Gastrocnemius medialis (tissue), 4 donors: ENCODE results near the gene GPHN. TPM values are rescaled to one million over a fixed set of nuclear protein-coding genes. Genes with fewer than 3 reads are reported as not detected.

ENCODE experiments used
- ATAC-seq, 2 donors: fragments of 150-250 bp; one replicate each; pipeline ENCODE4 v1.9.1; 2016
- DNase-seq, 2 donors: peaks; one replicate each; pipeline ENCODE4 v3.0.0-alpha.2; 2019
- H3K27ac ChIP-seq, 4 donors: fragments of 200-600 bp; sonication (generic); 1 replicate in 1 of 4; 2 replicates in 3 of 4; pipeline ENCODE4 v1.5.1; 2016 to 2018; ENCODE audit warnings: mild to moderate bottlenecking in 2 of 4, moderate library complexity in 1 of 4
- H3K27me3 ChIP-seq, 3 donors: fragments of 200-600 bp; sonication (generic) in 2 of 3; 1 replicate in 1 of 3; 2 replicates in 2 of 3; pipeline versions ENCODE4 v1.5.1 to v1.6.0; 2016 to 2019; ENCODE audit warnings: mild to moderate bottlenecking in 1 of 3, moderate library complexity in 1 of 3
- H3K36me3 ChIP-seq, 2 donors: fragments of 200-600 bp; sonication (generic) in 1 of 2; one replicate each; pipeline ENCODE4 v1.5.1; 2017 to 2018
- H3K4me1 ChIP-seq, 2 donors: fragments of 200-600 bp; sonication (generic) in 1 of 2; one replicate each; pipeline ENCODE4 v1.5.1; 2016 to 2017; ENCODE audit warnings: mild to moderate bottlenecking in 2 of 2
- H3K4me3 ChIP-seq, 4 donors: fragments of 200-600 bp; sonication (generic) in 3 of 4; 1 replicate in 1 of 4; 2 replicates in 3 of 4; pipeline ENCODE4 v1.5.1; 2016 to 2019; ENCODE audit warnings: mild to moderate bottlenecking in 2 of 4
- H3K9me3 ChIP-seq, 3 donors: fragments of 200-600 bp; sonication (generic) in 2 of 3; 1 replicate in 1 of 3; 2 replicates in 2 of 3; pipeline ENCODE4 v1.5.1; 2016 to 2019
- POLR2A ChIP-seq, 2 donors: fragments of 450-650 bp; IDR thresholded peaks; one replicate each; pipeline ENCODE4 v1.6.1; 2017; ENCODE audit warnings: antibody characterized with exemption in 2 of 2, mild to moderate bottlenecking in 2 of 2, moderate library complexity in 2 of 2
- in situ Hi-C, 4 donors: fragments of 200-750 bp; cut with MboI; loops; one replicate each; pipeline versions ENCODE4 v1.15.0 to v1.8.0; 2017; ENCODE audit warnings: low sequenced_read_pairs in 4 of 4
- intact Hi-C: fragments of 100-400 bp; cut with DNase I; formaldehyde crosslinking; loops from one replicate; pipeline ENCODE4 v1.15.1; 2023; ENCODE audit warnings: low total_unique reads
- total RNA-seq, 4 donors: library from RNA; depleted of rRNA; stranded (reverse); fragments of >200 nt; gene quantifications; one replicate each; pipeline versions ENCODE4 v1.1.0 to v1.2.3, GENCODE V29; 2016
- TF ChIP-seq, protein P1 (sequence below), 5 experiments: fragments of 450-650 bp in 3 of 5; fragments of 200-600 bp in 2 of 5; sonication (generic) in 2 of 5; IDR thresholded peaks in 4 of 5; conservative IDR thresholded peaks in 1 of 5; 1 replicate in 4 of 5; 2 replicates in 1 of 5; pipeline ENCODE4 v1.5.1; 2016 to 2019; ENCODE audit warnings: antibody characterized with exemption in 5 of 5, mild to moderate bottlenecking in 3 of 5, moderate library complexity in 3 of 5

Gene GPHN
- total RNA-seq, 4 donors from 2014 or later, result 10.3 to 33.3 (median 23.5) TPM

DNA sequence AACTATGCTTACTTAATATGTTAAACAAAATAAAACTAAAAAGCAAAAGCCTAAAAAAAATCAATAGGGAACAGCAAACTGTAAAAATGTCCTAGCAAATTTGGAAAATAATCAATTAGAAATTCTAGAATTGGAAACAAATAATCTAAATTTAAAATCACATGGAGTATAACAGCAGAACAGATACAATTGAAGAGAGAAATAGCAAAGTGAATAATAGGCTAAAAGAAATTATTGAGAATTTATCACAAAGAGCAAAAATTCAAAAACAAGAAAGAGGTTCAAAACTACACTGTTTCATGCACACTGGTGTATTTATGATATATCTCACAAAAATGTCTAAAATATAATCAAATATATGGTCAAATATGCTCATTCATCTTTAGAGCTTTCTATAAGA, 231.9 kb downstream of the GPHN start:
- no peaks in the 10 kb centered on the region for H3K27me3 ChIP-seq
- in situ Hi-C loops, result no loop called here
- DNase-seq, result no peak

DNA sequence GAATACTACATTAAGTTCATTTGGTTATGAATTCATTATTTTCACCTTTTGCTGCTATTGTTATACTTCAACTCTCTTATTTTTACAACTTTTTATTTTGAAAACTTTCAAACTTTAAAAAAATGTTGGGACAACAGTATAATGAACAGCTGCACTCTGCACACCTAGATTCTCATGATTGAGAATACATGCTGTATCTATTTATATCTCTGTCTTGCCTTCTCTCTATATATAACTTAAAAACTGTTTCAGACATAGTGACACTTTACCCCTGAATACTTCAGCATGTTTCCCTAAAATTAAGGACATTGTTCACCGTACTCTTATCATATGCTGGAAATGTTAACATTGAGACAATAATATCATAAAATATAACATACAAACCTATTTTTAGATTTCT, 237.1 kb downstream of the GPHN start:
- in situ Hi-C loops, result no loop called here
- DNase-seq (no peak), ATAC-seq (peak; percentile 74 to 84)
- H3K9me3 ChIP-seq, result no peaks in the 10 kb centered on the region
- no peaks in the 10 kb centered on the region for H3K36me3 ChIP-seq
- no peaks in the 10 kb centered on the region for H3K27me3 ChIP-seq
- H3K4me1 ChIP-seq, result peaks cover 19 to 21% of the 10 kb centered on the region in 2 donors
- H3K27ac ChIP-seq, result peak overlapping the region in 3 of 4 donors; percentile 35 to 56 (median 55)
- TF ChIP-seq, protein P1, sequence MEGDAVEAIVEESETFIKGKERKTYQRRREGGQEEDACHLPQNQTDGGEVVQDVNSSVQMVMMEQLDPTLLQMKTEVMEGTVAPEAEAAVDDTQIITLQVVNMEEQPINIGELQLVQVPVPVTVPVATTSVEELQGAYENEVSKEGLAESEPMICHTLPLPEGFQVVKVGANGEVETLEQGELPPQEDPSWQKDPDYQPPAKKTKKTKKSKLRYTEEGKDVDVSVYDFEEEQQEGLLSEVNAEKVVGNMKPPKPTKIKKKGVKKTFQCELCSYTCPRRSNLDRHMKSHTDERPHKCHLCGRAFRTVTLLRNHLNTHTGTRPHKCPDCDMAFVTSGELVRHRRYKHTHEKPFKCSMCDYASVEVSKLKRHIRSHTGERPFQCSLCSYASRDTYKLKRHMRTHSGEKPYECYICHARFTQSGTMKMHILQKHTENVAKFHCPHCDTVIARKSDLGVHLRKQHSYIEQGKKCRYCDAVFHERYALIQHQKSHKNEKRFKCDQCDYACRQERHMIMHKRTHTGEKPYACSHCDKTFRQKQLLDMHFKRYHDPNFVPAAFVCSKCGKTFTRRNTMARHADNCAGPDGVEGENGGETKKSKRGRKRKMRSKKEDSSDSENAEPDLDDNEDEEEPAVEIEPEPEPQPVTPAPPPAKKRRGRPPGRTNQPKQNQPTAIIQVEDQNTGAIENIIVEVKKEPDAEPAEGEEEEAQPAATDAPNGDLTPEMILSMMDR (IDR thresholded peaks at IDR 0.05 in 4 of 5, conservative IDR thresholded peaks at IDR 0.05 in 1 of 5), result no peak
- no peak for TF ChIP-seq POLR2A (IDR thresholded peaks at IDR 0.05)
- no peak overlapping the region for H3K4me3 ChIP-seq
- intact Hi-C loops, result loop anchor here (2.0 to 5.0 kb wide), 2 partner anchors 120 to 238 kb away; partner anchors contain the start of gene GPHN

More for the DNA sequence above, 231.9 kb downstream of the GPHN start:
- no peak overlapping the region for H3K27ac ChIP-seq
- no peak for TF ChIP-seq POLR2A (IDR thresholded peaks at IDR 0.05)
- TF ChIP-seq, protein P1 (IDR thresholded peaks at IDR 0.05 in 4 of 5, conservative IDR thresholded peaks at IDR 0.05 in 1 of 5), result no peak
- no peak overlapping the region for H3K4me3 ChIP-seq
- H3K36me3 ChIP-seq, result no peaks in the 10 kb centered on the region
- intact Hi-C loops, result no loop called here
- no peaks in the 10 kb centered on the region for H3K9me3 ChIP-seq
- ATAC-seq, result no peak
- H3K4me1 ChIP-seq, result peaks cover 7 to 8% of the 10 kb centered on the region in 2 donors

DNA sequence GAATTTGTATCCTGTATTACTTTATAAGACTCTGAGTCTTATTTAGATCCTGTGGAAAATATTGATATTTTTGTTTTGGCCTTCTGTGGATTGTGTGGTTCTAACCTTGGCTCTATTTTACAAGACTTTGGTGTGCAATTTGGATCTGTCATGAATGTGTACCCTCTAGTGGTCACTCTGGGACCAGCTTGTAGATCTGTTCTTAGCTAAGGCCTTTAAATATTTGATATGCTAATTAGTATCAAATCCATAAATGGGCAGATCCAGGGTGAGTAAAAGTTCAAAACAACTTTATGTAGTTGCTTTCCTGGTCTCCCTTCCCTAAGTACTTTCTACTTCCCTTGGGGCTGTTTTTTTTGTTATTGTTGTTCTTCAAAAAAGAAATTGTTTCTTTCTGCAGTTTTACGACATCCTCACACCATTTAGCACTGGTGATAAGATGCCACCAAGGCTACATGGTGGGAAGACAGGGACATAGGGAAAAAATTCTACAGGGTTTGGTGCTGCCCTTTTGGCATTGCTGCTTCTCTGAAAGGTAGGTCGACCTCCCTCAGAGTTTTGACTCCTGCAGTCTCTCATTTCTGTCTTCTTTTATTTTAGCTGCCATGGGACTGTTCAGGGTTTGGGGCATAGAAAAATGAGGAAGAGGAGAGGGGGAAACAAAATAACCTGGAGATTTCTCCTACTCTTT, 238.5 kb downstream of the GPHN start:
- DNase-seq (no peak), ATAC-seq (peak in 1 of 2 donors; percentile 53)

DNA sequence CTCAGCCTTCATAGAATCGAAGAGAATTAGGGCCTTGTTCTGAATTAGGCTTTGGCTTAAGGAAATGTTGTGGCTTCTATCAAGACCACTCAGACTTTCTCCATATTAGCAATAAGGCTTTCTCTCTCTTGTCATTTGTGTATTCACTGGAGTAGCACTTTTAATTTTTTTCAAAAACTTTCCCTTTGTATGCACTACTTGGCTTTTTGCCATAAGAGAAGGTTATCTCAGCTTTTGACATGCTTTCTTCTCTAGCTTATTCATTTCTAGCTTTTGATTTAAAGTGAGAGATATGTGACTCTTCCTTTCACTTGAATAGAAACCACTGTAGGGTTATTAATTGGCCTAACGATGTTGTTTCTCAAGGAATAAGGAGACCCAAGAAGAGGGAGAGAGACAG, 244.2 kb downstream of the GPHN start:
- H3K4me1 ChIP-seq, result no peaks in the 10 kb centered on the region
- in situ Hi-C loops (no loop called here), intact Hi-C loops (no loop called here)
- H3K27ac ChIP-seq, result no peak overlapping the region
- no peaks in the 10 kb centered on the region for H3K9me3 ChIP-seq
- no peak for DNase-seq
- H3K4me3 ChIP-seq, result no peak overlapping the region
- no peak for TF ChIP-seq POLR2A (IDR thresholded peaks at IDR 0.05)
- TF ChIP-seq, protein P1 (IDR thresholded peaks at IDR 0.05 in 4 of 5, conservative IDR thresholded peaks at IDR 0.05 in 1 of 5), result no peak
- ATAC-seq, result no peak
- no peaks in the 10 kb centered on the region for H3K27me3 ChIP-seq
- no peaks in the 10 kb centered on the region for H3K36me3 ChIP-seq

More for the DNA sequence above, 238.5 kb downstream of the GPHN start:
- intact Hi-C loops (loop anchor here (2.0 to 5.0 kb wide), 2 partner anchors 239 to 346 kb away; partner anchors contain the start of gene GPHN), in situ Hi-C loops (no loop called here)
- TF ChIP-seq, protein P1 (IDR thresholded peaks at IDR 0.05 in 4 of 5, conservative IDR thresholded peaks at IDR 0.05 in 1 of 5), result peak; percentile 33 to 62 (median 41)
- TF ChIP-seq POLR2A (IDR thresholded peaks at IDR 0.05), result no peak
- Histone ChIP-seq H3K36me3 (no peaks in the 10 kb centered on the region), H3K27me3 (no peaks in the 10 kb centered on the region), H3K4me1 (peaks cover 19 to 21% of the 10 kb centered on the region in 2 donors), H3K9me3 (no peaks in the 10 kb centered on the region), H3K4me3 (no peak overlapping the region), H3K27ac (no peak overlapping the region)
